GM12874 (cell line): ENCODE data around the gene TCF7L2.

Experiments used
- TF ChIP-seq, protein P1 (sequence below): IDR thresholded peaks from 2 replicates; pipeline ENCODE4 v1.5.1; 2011; ENCODE audit warnings: low read depth, mild to moderate bottlenecking, control low read depth, low read length, moderate library complexity; ENCODE audit not compliant: insufficient read depth

The TCF7L2 gene

GRCh38 chr10:112979927-112980326, 29.9 kb downstream of the TCF7L2 start:
- TF ChIP-seq, protein P1, sequence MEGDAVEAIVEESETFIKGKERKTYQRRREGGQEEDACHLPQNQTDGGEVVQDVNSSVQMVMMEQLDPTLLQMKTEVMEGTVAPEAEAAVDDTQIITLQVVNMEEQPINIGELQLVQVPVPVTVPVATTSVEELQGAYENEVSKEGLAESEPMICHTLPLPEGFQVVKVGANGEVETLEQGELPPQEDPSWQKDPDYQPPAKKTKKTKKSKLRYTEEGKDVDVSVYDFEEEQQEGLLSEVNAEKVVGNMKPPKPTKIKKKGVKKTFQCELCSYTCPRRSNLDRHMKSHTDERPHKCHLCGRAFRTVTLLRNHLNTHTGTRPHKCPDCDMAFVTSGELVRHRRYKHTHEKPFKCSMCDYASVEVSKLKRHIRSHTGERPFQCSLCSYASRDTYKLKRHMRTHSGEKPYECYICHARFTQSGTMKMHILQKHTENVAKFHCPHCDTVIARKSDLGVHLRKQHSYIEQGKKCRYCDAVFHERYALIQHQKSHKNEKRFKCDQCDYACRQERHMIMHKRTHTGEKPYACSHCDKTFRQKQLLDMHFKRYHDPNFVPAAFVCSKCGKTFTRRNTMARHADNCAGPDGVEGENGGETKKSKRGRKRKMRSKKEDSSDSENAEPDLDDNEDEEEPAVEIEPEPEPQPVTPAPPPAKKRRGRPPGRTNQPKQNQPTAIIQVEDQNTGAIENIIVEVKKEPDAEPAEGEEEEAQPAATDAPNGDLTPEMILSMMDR, result no peak

DNA sequence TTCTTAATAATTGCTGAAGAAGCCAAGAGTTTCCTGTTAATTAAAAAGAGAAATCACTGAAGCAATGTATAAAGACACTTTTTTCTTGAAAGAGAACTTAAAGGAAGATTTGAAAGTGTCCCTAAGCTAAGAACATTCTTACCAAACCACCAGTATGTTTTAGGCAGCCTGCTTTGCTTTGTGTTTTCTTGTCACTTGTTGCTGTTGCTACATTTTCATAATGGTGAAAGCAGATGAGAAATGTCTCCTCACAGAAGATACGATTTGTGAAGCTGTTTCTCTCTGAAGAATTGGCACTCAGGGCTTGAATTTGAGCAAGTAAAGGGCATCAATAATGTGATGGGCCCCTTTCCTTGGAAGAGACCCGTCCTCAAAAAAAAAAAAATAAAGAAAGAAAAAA, 30.9 kb downstream of the TCF7L2 start:
- TF ChIP-seq, protein P1, result no peak

DNA sequence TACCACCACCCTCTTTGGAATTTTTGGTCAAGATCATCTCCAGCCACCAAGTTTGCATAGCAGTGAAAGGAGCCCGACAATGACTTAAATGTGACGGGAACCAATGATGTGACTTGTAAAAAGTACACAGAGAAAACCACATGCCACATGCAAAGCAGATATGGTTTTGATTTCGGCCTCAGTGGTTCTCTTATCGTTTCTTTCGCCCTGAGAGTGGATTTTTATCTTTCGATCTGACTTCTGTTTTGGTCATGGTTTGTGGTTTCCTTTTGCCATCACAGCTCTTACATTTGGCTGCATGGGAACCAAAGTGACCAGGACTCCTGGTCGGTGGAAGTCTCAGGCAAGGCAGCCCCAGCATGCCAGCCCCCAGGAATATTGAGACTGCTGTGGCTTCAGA, 31.5 kb downstream of the TCF7L2 start:
- TF ChIP-seq, protein P1, result no peak

DNA sequence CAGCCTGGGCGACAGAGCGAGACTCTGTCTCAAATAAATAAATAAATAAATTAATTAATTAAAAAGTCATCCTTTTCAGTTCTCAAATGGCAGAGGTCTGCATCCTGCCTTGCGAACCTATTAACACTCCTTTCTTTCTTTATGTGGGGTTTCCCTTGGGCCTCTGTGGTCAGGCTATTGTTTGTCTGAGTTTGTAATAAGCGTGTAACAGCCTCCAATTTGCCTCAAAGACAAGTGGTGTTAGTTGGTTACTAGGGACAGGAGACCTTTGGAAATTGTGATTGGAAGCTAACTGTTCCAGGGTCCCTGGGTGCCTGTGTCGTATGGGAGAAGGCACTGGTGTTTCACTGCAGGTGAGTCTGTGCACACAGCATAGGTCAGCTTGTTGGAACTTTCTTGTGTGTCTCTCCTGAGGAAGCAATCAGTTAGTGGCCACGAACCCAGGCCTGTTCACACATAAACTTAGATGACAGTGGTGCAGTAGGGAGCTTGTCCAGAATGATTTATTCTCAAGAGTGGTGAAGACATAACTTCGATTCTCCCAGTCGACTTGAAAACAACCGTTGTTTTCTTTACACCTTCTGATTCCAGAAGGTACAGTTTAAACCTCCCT, 33.5 kb downstream of the TCF7L2 start:
- TF ChIP-seq, protein P1, result no peak

DNA sequence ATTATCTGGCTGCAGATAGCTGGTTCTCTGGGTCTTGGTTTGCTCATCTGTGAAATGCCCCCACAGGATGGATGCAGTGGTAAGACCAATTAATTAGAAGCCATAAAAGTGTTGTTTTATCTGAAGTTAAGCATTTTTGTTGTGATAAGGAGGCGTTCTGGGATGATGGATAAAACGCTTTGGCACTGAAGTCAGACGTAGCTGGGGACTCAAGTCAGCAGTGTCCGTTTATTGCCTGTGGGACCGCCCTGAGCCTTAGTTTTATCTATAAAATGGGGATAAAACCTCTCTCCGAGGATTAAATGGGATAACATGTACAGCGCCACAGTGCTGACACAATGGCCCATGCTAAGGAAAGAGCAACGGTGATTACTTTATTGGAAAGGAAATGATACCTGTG, 34.7 kb downstream of the TCF7L2 start:
- TF ChIP-seq, protein P1, result no peak

DNA sequence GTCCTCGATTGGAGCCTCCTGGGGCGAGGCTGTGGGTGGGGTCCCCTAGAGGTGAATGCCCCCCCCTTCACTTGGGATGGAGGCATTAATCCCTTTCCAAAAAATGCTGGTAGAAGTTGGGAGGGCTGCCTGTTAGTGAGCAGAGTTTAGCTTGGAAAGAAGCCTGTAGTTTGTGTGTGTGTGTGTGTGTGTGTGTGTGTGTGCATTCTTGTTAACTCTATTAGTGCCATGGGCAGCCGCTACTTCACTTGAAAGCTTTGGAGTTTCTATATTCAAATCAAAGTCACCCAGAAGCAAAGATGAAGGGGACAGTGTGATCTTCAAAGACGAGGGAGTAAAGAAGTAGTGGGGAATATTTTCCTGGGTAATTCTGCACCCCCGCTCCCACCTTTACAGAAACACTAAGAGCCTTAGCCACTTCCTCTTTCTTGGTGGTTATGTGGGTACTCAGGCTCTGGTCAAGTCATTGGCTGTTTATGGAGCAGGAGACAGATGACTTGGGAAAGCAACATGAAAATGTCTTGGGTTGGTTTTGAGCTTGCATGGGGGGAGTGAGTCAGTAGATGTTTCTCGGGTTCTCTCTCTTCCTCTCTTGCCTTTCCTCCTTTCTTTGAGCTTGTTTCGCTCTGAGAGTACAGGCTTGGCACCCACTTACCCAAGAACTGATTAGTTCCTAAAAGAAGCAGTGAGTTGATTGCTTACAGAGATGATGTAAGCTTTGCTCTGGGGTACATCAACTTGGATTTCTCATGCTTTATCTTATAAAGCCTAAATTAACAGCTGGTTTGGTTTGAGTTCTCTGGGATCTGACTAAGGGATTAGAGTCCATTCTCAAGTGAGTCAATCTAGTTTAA, 35.9 kb downstream of the TCF7L2 start:
- TF ChIP-seq, protein P1, result no peak

- TF ChIP-seq, protein P1, result no peak
These were observed 36.6 kb downstream of the TCF7L2 start for GRCh38 chr10:112986544-112987190.
